Astrocyte (in vitro differentiated cells and primary cell): ENCODE measurements around the gene PTPRN2. TPM values are rescaled to one million over a fixed set of nuclear protein-coding genes. Genes with fewer than 3 reads are reported as not detected.

Source experiments
- DNase-seq: peaks from one replicate; pipeline ENCODE4 v3.0.0-alpha.2; 2010; ENCODE audit warnings: low read depth
- FAIRE-seq: peaks from 2 replicates; lab custom pipeline; 2011; peaks lifted over from hg19 to GRCh38; lab: Jason Lieb, UNC
- H2AFZ ChIP-seq: 2 replicates; pipeline ENCODE4 v1.6.0; 2012; ENCODE audit warnings: low read depth, low read length, inconsistent platforms
- H3K27ac ChIP-seq: 2 replicates; pipeline ENCODE4 v1.5.1; 2011; ENCODE audit warnings: low read depth, low read length, inconsistent platforms
- H3K27me3 ChIP-seq: 2 replicates; pipeline ENCODE4 v1.6.0; 2011; ENCODE audit warnings: low read length, inconsistent platforms; ENCODE audit not compliant: insufficient read depth
- H3K36me3 ChIP-seq: 2 replicates; pipeline ENCODE4 v1.5.1; 2011; ENCODE audit warnings: low read length, inconsistent platforms; ENCODE audit not compliant: insufficient read depth
- H3K4me1 ChIP-seq: 2 replicates; pipeline ENCODE4 v1.5.1; 2011; ENCODE audit warnings: low read length, inconsistent platforms; ENCODE audit not compliant: insufficient read depth
- H3K4me2 ChIP-seq: 2 replicates; pipeline ENCODE4 v1.6.0; 2012; ENCODE audit warnings: low read length, inconsistent platforms
- H3K4me3 ChIP-seq: 2 replicates; pipeline ENCODE4 v1.5.1; 2011; ENCODE audit warnings: low read depth, mild to moderate bottlenecking, low read length, inconsistent platforms; ENCODE audit not compliant: insufficient read depth
- H3K79me2 ChIP-seq: 2 replicates; pipeline ENCODE4 v1.6.0; 2012; ENCODE audit warnings: mild to moderate bottlenecking, low read length, inconsistent platforms; ENCODE audit not compliant: insufficient read depth
- H3K9ac ChIP-seq: 2 replicates; pipeline ENCODE4 v1.6.0; 2012; ENCODE audit warnings: mild to moderate bottlenecking, low read length, inconsistent platforms
- H3K9me3 ChIP-seq: 2 replicates; pipeline ENCODE4 v1.5.1; 2012; ENCODE audit warnings: low read depth, mild to moderate bottlenecking, low read length, inconsistent platforms; ENCODE audit not compliant: insufficient read depth
- H4K20me1 ChIP-seq: 2 replicates; pipeline ENCODE4 v1.6.0; 2012; ENCODE audit warnings: low read length, inconsistent platforms; ENCODE audit not compliant: insufficient read depth
- H3K27ac Mint-ChIP-seq: one replicate; pipeline ENCODE4 v1.8.0; 2021; ENCODE audit warnings: mild to moderate bottlenecking, mixed read lengths; ENCODE audit not compliant: unreplicated experiment
- H3K27me3 Mint-ChIP-seq: one replicate; pipeline ENCODE4 v1.8.0; 2021; ENCODE audit warnings: low read depth, mixed read lengths; ENCODE audit not compliant: unreplicated experiment
- H3K36me3 Mint-ChIP-seq: one replicate; pipeline ENCODE4 v1.8.0; 2021; ENCODE audit warnings: low read depth, mixed read lengths; ENCODE audit not compliant: unreplicated experiment
- H3K4me1 Mint-ChIP-seq: one replicate; pipeline ENCODE4 v1.8.0; 2021; ENCODE audit warnings: low read depth, mixed read lengths; ENCODE audit not compliant: unreplicated experiment
- H3K4me3 Mint-ChIP-seq: one replicate; pipeline ENCODE4 v1.8.0; 2021; ENCODE audit warnings: mild to moderate bottlenecking, moderate library complexity, mixed read lengths; ENCODE audit not compliant: unreplicated experiment
- H3K9me3 Mint-ChIP-seq: one replicate; pipeline ENCODE4 v1.8.0; 2021; ENCODE audit warnings: mild to moderate bottlenecking, mixed read lengths; ENCODE audit not compliant: unreplicated experiment
- EZH2 ChIP-seq: IDR thresholded peaks from 2 replicates; pipeline ENCODE4 v1.6.1; 2012; ENCODE audit warnings: mild to moderate bottlenecking, low read length, inconsistent platforms; ENCODE audit not compliant: insufficient read depth
- total RNA-seq: library from RNA; stranded (reverse); gene quantifications from 2 replicates; pipeline ENCODE4 v1.2.1, GENCODE V29; 2021
- TF ChIP-seq, protein P1 (sequence below): IDR thresholded peaks from 2 replicates; pipeline ENCODE4 v1.5.1; 2011; ENCODE audit warnings: low read depth, mild to moderate bottlenecking, inconsistent platforms, low read length, moderate library complexity; ENCODE audit not compliant: insufficient read depth

The PTPRN2 gene
- total RNA-seq, 1 donor from 2014 or later = 0.09 TPM

DNA sequence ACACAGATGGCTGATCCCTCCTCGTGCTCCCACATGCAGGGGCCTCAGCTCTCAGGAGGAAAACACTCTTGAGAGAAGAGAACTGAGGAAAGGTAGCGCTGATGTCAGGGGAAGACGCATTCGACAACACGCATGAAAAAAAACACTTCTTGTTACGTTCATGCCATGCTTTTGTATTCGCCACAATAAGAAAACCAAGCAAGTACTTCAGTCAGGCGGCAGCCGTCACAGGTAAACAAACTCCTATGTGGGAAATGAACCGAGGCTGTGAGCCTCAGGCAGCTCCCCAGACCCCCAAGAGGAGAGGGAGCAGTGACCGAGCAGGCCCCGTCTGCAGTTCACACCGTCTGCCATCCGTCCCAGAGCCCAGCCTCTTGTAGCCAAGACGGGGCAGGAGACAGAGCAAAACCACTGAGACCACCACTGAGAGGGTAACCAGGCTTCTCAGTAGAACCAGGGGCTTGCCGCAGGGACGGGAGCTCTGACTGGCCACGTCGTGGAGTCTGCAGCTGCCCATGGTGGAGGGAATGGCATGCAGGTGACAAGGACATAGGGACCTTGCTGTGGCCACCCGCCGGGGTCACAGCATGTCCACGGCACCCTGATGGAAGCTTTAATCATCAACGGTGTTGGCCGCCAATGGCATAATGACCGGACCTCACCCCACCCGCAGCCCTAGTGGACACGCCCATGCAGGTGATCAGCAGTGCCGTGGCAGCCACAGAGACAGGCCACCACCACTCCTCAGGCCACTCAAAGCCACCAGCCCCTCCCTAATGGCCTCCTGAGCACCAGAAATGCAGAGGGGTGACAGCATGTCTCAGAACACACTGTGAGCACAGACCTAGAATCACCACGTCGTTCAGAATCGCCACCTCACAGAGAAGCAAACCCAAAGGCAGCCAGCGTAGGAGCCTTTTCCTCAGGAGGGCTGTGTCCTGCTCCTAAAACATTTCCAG is 304.3 kb downstream of the PTPRN2 start:
- TF ChIP-seq EZH2 = no peak
- TF ChIP-seq, protein P1, sequence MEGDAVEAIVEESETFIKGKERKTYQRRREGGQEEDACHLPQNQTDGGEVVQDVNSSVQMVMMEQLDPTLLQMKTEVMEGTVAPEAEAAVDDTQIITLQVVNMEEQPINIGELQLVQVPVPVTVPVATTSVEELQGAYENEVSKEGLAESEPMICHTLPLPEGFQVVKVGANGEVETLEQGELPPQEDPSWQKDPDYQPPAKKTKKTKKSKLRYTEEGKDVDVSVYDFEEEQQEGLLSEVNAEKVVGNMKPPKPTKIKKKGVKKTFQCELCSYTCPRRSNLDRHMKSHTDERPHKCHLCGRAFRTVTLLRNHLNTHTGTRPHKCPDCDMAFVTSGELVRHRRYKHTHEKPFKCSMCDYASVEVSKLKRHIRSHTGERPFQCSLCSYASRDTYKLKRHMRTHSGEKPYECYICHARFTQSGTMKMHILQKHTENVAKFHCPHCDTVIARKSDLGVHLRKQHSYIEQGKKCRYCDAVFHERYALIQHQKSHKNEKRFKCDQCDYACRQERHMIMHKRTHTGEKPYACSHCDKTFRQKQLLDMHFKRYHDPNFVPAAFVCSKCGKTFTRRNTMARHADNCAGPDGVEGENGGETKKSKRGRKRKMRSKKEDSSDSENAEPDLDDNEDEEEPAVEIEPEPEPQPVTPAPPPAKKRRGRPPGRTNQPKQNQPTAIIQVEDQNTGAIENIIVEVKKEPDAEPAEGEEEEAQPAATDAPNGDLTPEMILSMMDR = no peak
- Histone ChIP-seq H4K20me1 (no peaks in the 10 kb centered on the region), H3K36me3 (no peaks in the 10 kb centered on the region), H3K4me3 (no peak overlapping the region), H3K27ac (no peak overlapping the region), H3K9me3 (peaks cover 7% of the 10 kb centered on the region), H3K9ac (no peak overlapping the region), H2AFZ (no peak overlapping the region), H3K79me2 (no peaks in the 10 kb centered on the region), H3K4me1 (no peaks in the 10 kb centered on the region), H3K27me3 (no peaks in the 10 kb centered on the region), H3K4me2 (no peak overlapping the region)
- Mint-ChIP-seq H3K9me3 (peaks cover 12% of the 10 kb centered on the region), H3K36me3 (no peaks in the 10 kb centered on the region), H3K4me3 (no peak overlapping the region), H3K27ac (no peak overlapping the region), H3K4me1 (no peaks in the 10 kb centered on the region), H3K27me3 (no peaks in the 10 kb centered on the region)
- FAIRE-seq (no peak), DNase-seq (no peak)

DNA sequence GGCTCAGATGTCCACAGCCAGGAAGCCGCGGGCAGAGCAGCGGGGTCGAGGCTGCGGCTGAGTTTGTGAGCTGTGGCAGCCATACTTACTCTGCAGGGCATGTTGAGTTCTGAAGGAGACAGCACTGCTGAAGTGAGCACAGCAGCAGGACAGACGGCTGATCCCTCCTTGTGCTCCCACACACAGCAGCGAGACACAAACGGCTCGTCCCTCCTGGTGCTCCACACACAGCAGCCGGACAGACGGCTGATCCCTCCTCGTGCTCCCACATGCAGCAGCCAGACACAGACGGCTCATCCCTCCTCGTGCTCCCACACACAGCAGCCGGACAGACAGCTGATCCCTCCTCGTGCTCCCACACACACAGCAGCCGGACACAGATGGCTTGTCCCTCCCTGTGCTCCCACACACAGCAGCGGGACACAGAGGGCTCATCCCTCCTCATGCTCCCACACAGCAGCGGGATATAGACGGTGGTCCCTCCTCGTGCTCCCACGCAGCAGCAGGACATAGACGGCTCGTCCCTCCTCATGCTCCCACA is 305.1 kb downstream of the PTPRN2 start:
- Mint-ChIP-seq H3K27ac (no peak overlapping the region), H3K4me1 (no peaks in the 10 kb centered on the region), H3K4me3 (no peak overlapping the region), H3K9me3 (peaks cover 15% of the 10 kb centered on the region), H3K36me3 (no peaks in the 10 kb centered on the region), H3K27me3 (no peaks in the 10 kb centered on the region)
- Histone ChIP-seq H3K27ac (no peak overlapping the region), H3K9ac (no peak overlapping the region), H4K20me1 (no peaks in the 10 kb centered on the region), H3K4me2 (no peak overlapping the region), H3K36me3 (no peaks in the 10 kb centered on the region), H3K4me1 (no peaks in the 10 kb centered on the region), H3K9me3 (peaks cover 7% of the 10 kb centered on the region), H3K4me3 (no peak overlapping the region), H2AFZ (no peak overlapping the region), H3K79me2 (no peaks in the 10 kb centered on the region), H3K27me3 (no peaks in the 10 kb centered on the region)
- DNase-seq (no peak), FAIRE-seq (no peak)
- TF ChIP-seq EZH2 = no peak
- TF ChIP-seq, protein P1 = no peak

DNA sequence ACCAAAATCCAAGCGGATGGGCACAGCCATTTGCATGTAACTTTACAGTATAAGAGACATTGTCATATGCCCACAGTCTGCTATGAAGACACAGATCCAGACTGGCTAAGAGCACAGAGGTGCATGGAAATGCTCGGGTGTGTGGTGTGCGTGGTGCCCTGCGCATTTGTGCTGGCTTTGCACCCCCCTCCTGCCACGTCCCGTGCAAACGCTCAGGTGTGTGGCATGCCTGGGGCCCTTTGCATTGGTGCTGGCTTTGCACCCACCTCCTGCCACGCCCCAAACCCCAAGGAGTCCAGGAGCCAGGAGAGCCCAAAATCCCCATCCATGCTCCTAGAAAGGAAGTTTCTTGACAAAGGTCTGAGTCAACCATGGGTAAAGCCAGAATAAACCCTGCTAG is 306.2 kb downstream of the PTPRN2 start:
- no peak overlapping the region for H3K4me3 ChIP-seq
- H2AFZ ChIP-seq = no peak overlapping the region
- DNase-seq = no peak
- H3K36me3 ChIP-seq = no peaks in the 10 kb centered on the region
- TF ChIP-seq EZH2 = no peak
- TF ChIP-seq, protein P1 = no peak
- Mint-ChIP-seq H3K27ac (no peak overlapping the region), H3K36me3 (no peaks in the 10 kb centered on the region), H3K27me3 (no peaks in the 10 kb centered on the region), H3K4me3 (no peak overlapping the region), H3K4me1 (no peaks in the 10 kb centered on the region), H3K9me3 (peaks cover 15% of the 10 kb centered on the region)
- H4K20me1 ChIP-seq = no peaks in the 10 kb centered on the region
- no peak overlapping the region for H3K27ac ChIP-seq
- FAIRE-seq = no peak
- no peaks in the 10 kb centered on the region for H3K4me1 ChIP-seq
- H3K9me3 ChIP-seq = peaks cover 7% of the 10 kb centered on the region
- H3K9ac ChIP-seq = no peak overlapping the region
- H3K4me2 ChIP-seq = no peak overlapping the region
- no peaks in the 10 kb centered on the region for H3K27me3 ChIP-seq
- no peaks in the 10 kb centered on the region for H3K79me2 ChIP-seq
